ENCODE measurements around the gene DAP. TPM values are rescaled to one million over a fixed set of nuclear protein-coding genes. Genes with fewer than 3 reads are reported as not detected.
"Not testable (repeated sequence)": the region's sequence is repeated elsewhere in the genome, so short reads cannot be mapped to it uniquely, and the experiment has no call there.

DAP gene
- total and polyA plus RNA-seq, 5 donors from 2014 or later, result 39.8 to 64.2 (median 54.0) TPM

DNA sequence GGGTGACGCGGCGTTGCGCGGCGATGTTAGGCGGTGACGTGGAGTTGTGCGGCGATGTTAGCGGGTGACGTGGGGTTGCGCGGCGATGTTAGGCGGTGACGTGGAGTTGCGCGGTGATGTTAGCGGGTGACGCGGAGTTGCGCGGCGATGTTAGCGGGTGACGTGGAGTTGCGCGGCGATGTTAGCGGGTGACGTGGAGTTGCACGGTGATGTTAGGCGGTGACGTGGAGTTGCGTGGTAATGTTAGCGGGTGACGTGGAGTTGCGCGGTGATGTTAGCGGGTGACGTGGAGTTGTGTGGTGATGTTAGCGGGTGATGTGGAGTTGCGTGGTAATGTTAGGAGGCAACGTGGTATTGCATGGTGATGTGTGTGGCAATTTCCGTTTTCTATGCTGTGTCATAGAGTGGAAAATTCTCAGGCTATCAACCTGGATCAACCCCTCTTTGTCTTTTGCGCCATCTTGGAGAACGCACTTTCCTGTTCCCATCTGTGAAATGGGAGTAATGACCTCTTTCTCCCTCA, 121.1 kb downstream of the DAP start:
- no peaks in the 10 kb centered on the region for H3K36me3 ChIP-seq (ENCODE audit: control insufficient read depth, insufficient read depth, low read length)
- H3K4me3 ChIP-seq (ENCODE audit: low read depth, low read length), result no peak overlapping the region
- no peaks in the 10 kb centered on the region for H3K27me3 Mint-ChIP-seq
- no peak for DNase-seq
- peaks cover 0 to 6% (median 0%) of the 10 kb centered on the region in 7 donors for H3K9me3 Mint-ChIP-seq
- no peak for ATAC-seq (ENCODE audit: low read depth in 2 of 2)
- no peak overlapping the region for H3K27ac Mint-ChIP-seq
- H3K9me3 ChIP-seq (ENCODE audit: control insufficient read depth in 2 of 2, low read length in 2 of 2), result no peaks in the 10 kb centered on the region
- peaks cover 11 to 18% (median 15%) of the 10 kb centered on the region in 4 donors for H3K4me1 Mint-ChIP-seq
- H3K27ac ChIP-seq (ENCODE audit: insufficient read depth, low read length, poor library complexity, severe bottlenecking), result no peak overlapping the region
- H3K4me3 Mint-ChIP-seq, result no peak overlapping the region
- no peaks in the 10 kb centered on the region for H3K27me3 ChIP-seq (ENCODE audit: control insufficient read depth, insufficient read depth, low read length)
- no peaks in the 10 kb centered on the region for H3K36me3 Mint-ChIP-seq
- peaks cover 11% of the 10 kb centered on the region for H3K4me1 ChIP-seq (ENCODE audit: control insufficient read depth, insufficient read depth, low read length, poor library complexity, severe bottlenecking)

DNA sequence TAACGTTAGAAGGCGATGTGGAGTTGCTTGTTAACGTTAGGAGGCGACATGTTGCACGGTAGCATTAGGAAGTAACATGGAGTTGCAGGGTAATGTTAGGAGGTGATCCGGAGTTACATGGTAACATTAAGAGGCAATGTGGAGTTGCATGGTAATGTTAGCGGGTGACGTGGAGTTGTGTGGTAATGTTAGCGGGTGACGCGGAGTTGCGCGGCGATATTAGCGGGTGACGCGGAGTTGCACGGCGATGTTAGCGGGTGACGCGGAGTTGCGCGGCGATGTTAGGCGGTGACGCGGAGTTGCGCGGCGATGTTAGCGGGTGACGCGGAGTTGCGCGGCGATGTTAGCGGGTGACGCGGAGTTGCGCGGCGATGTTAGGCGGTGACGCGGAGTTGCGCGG, 122.3 kb downstream of the DAP start:
- H3K4me1 Mint-ChIP-seq, result peaks cover 16 to 23% (median 20%) of the 10 kb centered on the region in 4 donors
- not testable (repeated sequence) for H3K4me3 ChIP-seq (ENCODE audit: low read depth, low read length); H3K9me3 ChIP-seq (ENCODE audit: control insufficient read depth in 2 of 2, low read length in 2 of 2); ATAC-seq (ENCODE audit: low read depth in 2 of 2); H3K9me3 Mint-ChIP-seq; DNase-seq; H3K36me3 Mint-ChIP-seq; H3K27me3 ChIP-seq (ENCODE audit: control insufficient read depth, insufficient read depth, low read length); H3K36me3 ChIP-seq (ENCODE audit: control insufficient read depth, insufficient read depth, low read length); H3K27ac ChIP-seq (ENCODE audit: insufficient read depth, low read length, poor library complexity, severe bottlenecking); H3K27me3 Mint-ChIP-seq
- peaks cover 23% of the 10 kb centered on the region for H3K4me1 ChIP-seq (ENCODE audit: control insufficient read depth, insufficient read depth, low read length, poor library complexity, severe bottlenecking)
- H3K4me3 Mint-ChIP-seq, result peak overlapping the region in 1 of 4 donors; percentile 71
- H3K27ac Mint-ChIP-seq, result peak overlapping the region in 1 of 3 donors; percentile 89

DNA sequence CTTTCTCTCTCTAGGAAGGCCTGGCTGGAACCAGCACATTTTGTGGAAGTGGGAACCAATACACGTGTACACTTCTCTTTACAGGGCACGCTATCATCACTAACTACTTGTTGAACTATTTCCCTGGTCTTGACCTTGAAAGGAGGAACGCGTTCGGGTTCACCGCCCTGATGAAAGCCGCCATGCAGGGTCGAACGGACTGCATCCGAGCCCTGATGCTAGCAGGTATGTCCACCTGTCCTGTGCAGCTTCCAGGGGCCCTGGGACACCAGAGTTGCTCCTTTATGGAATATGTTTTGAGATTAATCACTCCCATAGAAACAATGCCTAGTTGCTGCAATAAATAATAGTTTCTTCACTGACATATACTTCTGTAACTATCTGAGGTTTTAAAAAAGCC, 123.1 kb downstream of the DAP start:
- no peaks in the 10 kb centered on the region for H3K9me3 ChIP-seq (ENCODE audit: control insufficient read depth in 2 of 2, low read length in 2 of 2)
- DNase-seq (no peak), ATAC-seq (ENCODE audit: low read depth in 2 of 2) (no peak)
- no peak overlapping the region for H3K27ac ChIP-seq (ENCODE audit: insufficient read depth, low read length, poor library complexity, severe bottlenecking)
- Mint-ChIP-seq H3K27me3 (no peaks in the 10 kb centered on the region), H3K27ac (peak overlapping the region in 2 of 3 donors; percentile 11 to 72), H3K36me3 (no peaks in the 10 kb centered on the region), H3K4me1 (peaks cover 21 to 30% (median 24%) of the 10 kb centered on the region in 4 donors), H3K9me3 (peaks cover 0 to 6% (median 0%) of the 10 kb centered on the region in 7 donors), H3K4me3 (no peak overlapping the region)
- peaks cover 30% of the 10 kb centered on the region for H3K4me1 ChIP-seq (ENCODE audit: control insufficient read depth, insufficient read depth, low read length, poor library complexity, severe bottlenecking)
- H3K36me3 ChIP-seq (ENCODE audit: control insufficient read depth, insufficient read depth, low read length), result no peaks in the 10 kb centered on the region
- H3K27me3 ChIP-seq (ENCODE audit: control insufficient read depth, insufficient read depth, low read length), result no peaks in the 10 kb centered on the region
- no peak overlapping the region for H3K4me3 ChIP-seq (ENCODE audit: low read depth, low read length)

DNA sequence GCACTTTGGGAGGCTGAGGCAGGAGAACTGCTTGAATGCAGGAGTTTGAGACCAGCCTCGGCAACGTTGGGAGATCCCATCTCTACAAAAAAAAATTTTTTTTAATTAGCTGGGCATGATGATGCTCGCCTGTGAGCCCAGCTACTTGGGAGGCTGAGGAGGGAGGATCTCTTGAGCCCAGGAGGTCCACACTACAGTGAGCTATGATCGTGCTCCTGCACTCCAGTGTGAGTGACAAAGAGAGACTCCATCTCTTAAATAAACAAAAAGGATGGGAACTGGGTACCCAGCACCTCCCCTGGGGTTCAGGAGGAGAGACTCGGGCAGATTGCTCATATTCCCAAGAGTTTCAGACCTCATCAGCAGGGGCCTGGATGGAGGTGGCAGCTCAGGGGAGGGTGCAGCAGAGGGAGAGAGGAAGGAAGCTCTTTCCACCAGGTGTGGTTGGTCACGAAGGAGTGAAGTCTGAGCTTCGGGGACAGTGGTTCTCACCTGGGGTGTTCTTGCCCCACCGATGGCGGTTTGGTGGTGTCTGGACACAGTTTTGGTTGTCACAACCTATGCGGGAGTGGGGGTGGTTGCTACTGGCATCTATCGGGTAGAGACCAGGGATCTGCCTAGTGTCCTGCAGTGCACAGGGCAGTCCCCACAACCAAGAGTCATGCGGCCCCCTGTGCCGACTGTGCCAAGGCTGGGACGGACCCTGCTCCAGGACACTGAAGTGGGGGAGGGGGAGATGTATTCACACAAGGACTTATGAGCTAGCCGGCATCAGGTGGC, 124.5 kb downstream of the DAP start:
- no peaks in the 10 kb centered on the region for H3K27me3 Mint-ChIP-seq
- no peaks in the 10 kb centered on the region for H3K36me3 ChIP-seq (ENCODE audit: control insufficient read depth, insufficient read depth, low read length)
- H3K4me1 Mint-ChIP-seq, result peaks cover 21 to 40% (median 30%) of the 10 kb centered on the region in 4 donors
- no peak overlapping the region for H3K27ac ChIP-seq (ENCODE audit: insufficient read depth, low read length, poor library complexity, severe bottlenecking)
- peak overlapping the region; percentile 72 to 88 (median 86) for H3K27ac Mint-ChIP-seq
- no peak for ATAC-seq (ENCODE audit: low read depth in 2 of 2)
- no peak overlapping the region for H3K4me3 ChIP-seq (ENCODE audit: low read depth, low read length)
- peaks cover 0 to 5% (median 0%) of the 10 kb centered on the region in 7 donors for H3K9me3 Mint-ChIP-seq
- H3K4me3 Mint-ChIP-seq, result no peak overlapping the region
- no peaks in the 10 kb centered on the region for H3K27me3 ChIP-seq (ENCODE audit: control insufficient read depth, insufficient read depth, low read length)
- H3K9me3 ChIP-seq (ENCODE audit: control insufficient read depth in 2 of 2, low read length in 2 of 2), result no peaks in the 10 kb centered on the region
- no peaks in the 10 kb centered on the region for H3K36me3 Mint-ChIP-seq
- peaks cover 42% of the 10 kb centered on the region for H3K4me1 ChIP-seq (ENCODE audit: control insufficient read depth, insufficient read depth, low read length, poor library complexity, severe bottlenecking)
- no peak for DNase-seq

DNA sequence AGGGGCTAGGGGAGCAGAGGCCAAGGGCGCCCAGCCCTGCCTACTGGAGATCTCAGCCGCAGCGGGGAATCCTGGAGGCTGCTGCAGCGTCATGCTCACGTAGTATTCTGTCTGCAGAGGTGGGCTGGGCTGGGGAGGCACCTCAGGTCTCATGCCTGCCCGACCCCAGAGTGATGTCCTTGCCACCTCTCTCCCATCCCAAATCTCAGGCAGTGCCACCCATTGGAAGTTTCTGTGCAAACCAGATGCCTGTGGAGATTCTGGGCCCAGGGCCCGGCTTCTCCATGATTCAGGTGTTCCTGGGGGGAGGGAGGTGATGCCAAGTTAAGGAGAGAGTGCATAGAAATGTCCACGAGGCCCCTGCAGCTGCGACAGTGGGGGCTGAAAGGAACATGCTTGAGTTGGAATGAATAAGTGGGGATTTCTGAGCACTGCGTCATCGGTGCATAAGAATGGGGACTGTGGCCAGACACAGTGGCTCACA, 125.1 kb downstream of the DAP start:
- DNase-seq, result no peak
- Mint-ChIP-seq H3K27me3 (no peaks in the 10 kb centered on the region), H3K36me3 (no peaks in the 10 kb centered on the region), H3K4me1 (peaks cover 21 to 46% (median 34%) of the 10 kb centered on the region in 4 donors), H3K27ac (peak overlapping the region; percentile 86 to 99 (median 88)), H3K4me3 (peak overlapping the region in 3 of 4 donors; percentile 50 to 83 (median 75)), H3K9me3 (peaks cover 0 to 5% (median 0%) of the 10 kb centered on the region in 7 donors)
- Histone ChIP-seq H3K27me3 (ENCODE audit: control insufficient read depth, insufficient read depth, low read length) (no peaks in the 10 kb centered on the region), H3K9me3 (ENCODE audit: control insufficient read depth in 2 of 2, low read length in 2 of 2) (no peaks in the 10 kb centered on the region), H3K36me3 (ENCODE audit: control insufficient read depth, insufficient read depth, low read length) (no peaks in the 10 kb centered on the region), H3K27ac (ENCODE audit: insufficient read depth, low read length, poor library complexity, severe bottlenecking) (peak overlapping the region; percentile 52), H3K4me1 (ENCODE audit: control insufficient read depth, insufficient read depth, low read length, poor library complexity, severe bottlenecking) (peaks cover 46% of the 10 kb centered on the region), H3K4me3 (ENCODE audit: low read depth, low read length) (no peak overlapping the region)
- no peak for ATAC-seq (ENCODE audit: low read depth in 2 of 2)

DNA sequence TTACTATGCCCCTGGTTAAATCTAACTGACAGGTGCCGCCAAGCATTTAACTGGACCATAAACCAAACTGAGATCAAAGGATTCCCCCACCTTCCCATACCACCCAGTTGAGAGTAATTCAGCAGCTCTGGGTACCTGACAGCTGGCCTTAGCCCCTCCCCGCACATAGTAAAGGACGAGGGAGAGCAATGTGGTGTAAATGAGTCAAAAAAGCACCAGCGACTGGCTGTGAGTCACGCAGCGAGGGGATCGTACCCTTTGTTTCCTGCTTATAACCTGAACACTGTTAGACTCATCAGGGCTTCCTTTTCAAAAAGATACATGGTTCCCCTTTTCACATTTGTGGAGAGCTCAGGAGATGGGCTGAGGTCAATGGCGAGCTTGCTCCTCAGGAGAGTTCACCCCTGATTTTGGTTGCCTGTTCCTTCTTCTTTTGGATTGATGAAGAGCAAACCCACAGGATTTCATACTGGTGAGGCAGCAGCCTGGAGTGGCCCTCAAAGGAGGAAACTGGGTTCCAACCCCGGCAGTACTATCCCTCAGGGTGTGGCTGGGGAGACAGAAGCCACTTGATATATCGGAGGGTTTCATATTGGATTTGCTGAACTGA, 125.7 kb downstream of the DAP start:
- Mint-ChIP-seq H3K4me1 (peaks cover 21 to 48% (median 36%) of the 10 kb centered on the region in 4 donors), H3K27ac (peak overlapping the region; percentile 86 to 99 (median 88)), H3K9me3 (peaks cover 0 to 5% (median 0%) of the 10 kb centered on the region in 7 donors), H3K4me3 (peak overlapping the region; percentile 50 to 83 (median 77)), H3K36me3 (no peaks in the 10 kb centered on the region), H3K27me3 (no peaks in the 10 kb centered on the region)
- peak overlapping the region; percentile 27 for H3K4me3 ChIP-seq (ENCODE audit: low read depth, low read length)
- no peaks in the 10 kb centered on the region for H3K9me3 ChIP-seq (ENCODE audit: control insufficient read depth in 2 of 2, low read length in 2 of 2)
- ATAC-seq (ENCODE audit: low read depth in 2 of 2) (peak; percentile 89 to 93), DNase-seq (peak in 2 of 3 donors; percentile 39 to 91)
- peaks cover 46% of the 10 kb centered on the region for H3K4me1 ChIP-seq (ENCODE audit: control insufficient read depth, insufficient read depth, low read length, poor library complexity, severe bottlenecking)
- no peaks in the 10 kb centered on the region for H3K36me3 ChIP-seq (ENCODE audit: control insufficient read depth, insufficient read depth, low read length)
- H3K27ac ChIP-seq (ENCODE audit: insufficient read depth, low read length, poor library complexity, severe bottlenecking), result peak overlapping the region; percentile 52
- H3K27me3 ChIP-seq (ENCODE audit: control insufficient read depth, insufficient read depth, low read length), result no peaks in the 10 kb centered on the region

DNA sequence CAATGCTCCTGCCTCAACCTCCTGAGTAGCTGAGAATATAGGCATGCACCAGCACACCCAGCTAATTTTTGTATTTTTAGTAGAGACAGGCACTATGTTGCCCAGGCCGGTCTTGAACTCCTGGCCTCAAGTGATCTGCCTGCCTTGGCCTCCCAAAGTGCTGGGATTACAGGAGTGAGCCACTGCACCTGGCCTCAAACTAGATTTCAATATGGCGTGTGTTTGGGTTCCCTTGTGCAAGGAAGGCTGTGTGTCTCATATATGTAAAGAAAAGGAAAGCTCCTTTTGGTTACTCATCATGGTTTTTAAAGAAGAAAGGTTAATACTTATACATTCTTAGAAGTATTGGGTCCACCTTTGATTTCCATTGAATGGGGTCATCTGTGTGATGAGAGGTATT, 126.5 kb downstream of the DAP start:
- H3K9me3 Mint-ChIP-seq, result peaks cover 0 to 5% (median 0%) of the 10 kb centered on the region in 7 donors
- DNase-seq, result no peak
- H3K4me3 Mint-ChIP-seq, result peak overlapping the region; percentile 29 to 83 (median 64)
- Histone ChIP-seq H3K27ac (ENCODE audit: insufficient read depth, low read length, poor library complexity, severe bottlenecking) (peak overlapping the region; percentile 25), H3K4me1 (ENCODE audit: control insufficient read depth, insufficient read depth, low read length, poor library complexity, severe bottlenecking) (peaks cover 46% of the 10 kb centered on the region), H3K9me3 (ENCODE audit: control insufficient read depth in 2 of 2, low read length in 2 of 2) (no peaks in the 10 kb centered on the region), H3K27me3 (ENCODE audit: control insufficient read depth, insufficient read depth, low read length) (no peaks in the 10 kb centered on the region), H3K4me3 (ENCODE audit: low read depth, low read length) (peak overlapping the region; percentile 27), H3K36me3 (ENCODE audit: control insufficient read depth, insufficient read depth, low read length) (no peaks in the 10 kb centered on the region)
- H3K27me3 Mint-ChIP-seq, result no peaks in the 10 kb centered on the region
- peak overlapping the region; percentile 66 to 99 (median 88) for H3K27ac Mint-ChIP-seq
- H3K36me3 Mint-ChIP-seq, result peaks cover under 1% of the 10 kb centered on the region
- H3K4me1 Mint-ChIP-seq, result peaks cover 21 to 48% (median 39%) of the 10 kb centered on the region in 4 donors
- ATAC-seq (ENCODE audit: low read depth in 2 of 2), result no peak

Measured in CD4-positive, CD25-positive, alpha-beta regulatory T cell (primary cell).